Esophagus muscularis mucosa (tissue), 4 donors: ENCODE results near the gene AFP.

Experiments
- EP300 ChIP-seq: sonication (generic); formaldehyde crosslinking; IDR thresholded peaks from one replicate; pipeline ENCODE4 v1.6.1; 2017; ENCODE audit warnings: antibody characterized with exemption
- POLR2AphosphoS5 ChIP-seq, 2 donors: sonication (generic); formaldehyde crosslinking; IDR thresholded peaks; one replicate each; pipeline ENCODE4 v1.6.1; 2017; ENCODE audit warnings: antibody characterized with exemption in 2 of 2
- TF ChIP-seq, protein P1 (sequence below), 3 experiments: fragments of 200-600 bp in 2 of 3; fragments of 450-650 bp in 1 of 3; sonication (generic) in 2 of 3; IDR thresholded peaks; one replicate each; pipeline ENCODE4 v1.5.1; 2017 to 2019; ENCODE audit warnings: antibody characterized with exemption in 3 of 3, mild to moderate bottlenecking in 2 of 3, moderate library complexity in 1 of 3

GRCh38 chr4:73468170-73468569, 32.1 kb downstream of the AFP start:
- no peak for TF ChIP-seq POLR2AphosphoS5 (IDR thresholded peaks at IDR 0.05)
- no peak for TF ChIP-seq EP300
- TF ChIP-seq, protein P1, sequence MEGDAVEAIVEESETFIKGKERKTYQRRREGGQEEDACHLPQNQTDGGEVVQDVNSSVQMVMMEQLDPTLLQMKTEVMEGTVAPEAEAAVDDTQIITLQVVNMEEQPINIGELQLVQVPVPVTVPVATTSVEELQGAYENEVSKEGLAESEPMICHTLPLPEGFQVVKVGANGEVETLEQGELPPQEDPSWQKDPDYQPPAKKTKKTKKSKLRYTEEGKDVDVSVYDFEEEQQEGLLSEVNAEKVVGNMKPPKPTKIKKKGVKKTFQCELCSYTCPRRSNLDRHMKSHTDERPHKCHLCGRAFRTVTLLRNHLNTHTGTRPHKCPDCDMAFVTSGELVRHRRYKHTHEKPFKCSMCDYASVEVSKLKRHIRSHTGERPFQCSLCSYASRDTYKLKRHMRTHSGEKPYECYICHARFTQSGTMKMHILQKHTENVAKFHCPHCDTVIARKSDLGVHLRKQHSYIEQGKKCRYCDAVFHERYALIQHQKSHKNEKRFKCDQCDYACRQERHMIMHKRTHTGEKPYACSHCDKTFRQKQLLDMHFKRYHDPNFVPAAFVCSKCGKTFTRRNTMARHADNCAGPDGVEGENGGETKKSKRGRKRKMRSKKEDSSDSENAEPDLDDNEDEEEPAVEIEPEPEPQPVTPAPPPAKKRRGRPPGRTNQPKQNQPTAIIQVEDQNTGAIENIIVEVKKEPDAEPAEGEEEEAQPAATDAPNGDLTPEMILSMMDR (IDR thresholded peaks at IDR 0.05) = no peak
